HEK293 (cell line): ENCODE measurements around the gene CPHXL.

Experiments
- CTCF ChIA-PET: fragments of 350-600 bp; formaldehyde crosslinking; extraction: SDS; loops from one replicate; lab custom pipeline; 2021; ENCODE audit warnings: antibody characterized with exemption; lab: Yijun Ruan, JAX
- POLR2A ChIA-PET: fragments of 300-600 bp; formaldehyde crosslinking; extraction: SDS; loops from one replicate; lab custom pipeline; 2020; ENCODE audit warnings: antibody characterized with exemption, inconsistent platforms; lab: Yijun Ruan, JAX
- H3K27ac ChIP-seq: fragments of 200-500 bp; sonication (Bioruptor generic); 2 replicates; pipeline ENCODE4 v1.5.1; 2014; ENCODE audit warnings: low read depth, low read length, control low read depth, inconsistent platforms; ENCODE audit errors: extremely low read depth
- H3K36me3 ChIP-seq, 2 experiments: fragments of 200-500 bp in 1 of 2; sonication (Bioruptor generic) in 1 of 2; 1 replicate in 1 of 2; 2 replicates in 1 of 2; pipeline ENCODE4 v1.5.1; 2014 to 2017; ENCODE audit warnings: inconsistent platforms in 2 of 2, low read length in 2 of 2; ENCODE audit not compliant: control insufficient read depth in 2 of 2, insufficient read depth in 1 of 2
- H3K4me1 ChIP-seq: fragments of 200-500 bp; sonication (Bioruptor generic); 2 replicates; pipeline ENCODE4 v1.5.1; 2014; ENCODE audit warnings: mild to moderate bottlenecking, low read length, inconsistent platforms; ENCODE audit not compliant: control insufficient read depth, insufficient read depth
- H3K4me3 ChIP-seq: 2 replicates; pipeline ENCODE4 v1.5.1; 2011; ENCODE audit warnings: low read depth, mild to moderate bottlenecking, control low read depth, low read length, moderate library complexity
- H3K9me3 ChIP-seq: fragments of 200-500 bp; sonication (Bioruptor generic); 2 replicates; pipeline ENCODE4 v1.5.1; 2014; ENCODE audit warnings: low read depth, low read length, inconsistent platforms; ENCODE audit not compliant: control insufficient read depth, insufficient read depth
- GLIS1 ChIP-seq: fragments of 450-650 bp; formaldehyde crosslinking; IDR thresholded peaks from 2 replicates; pipeline ENCODE4 v1.5.1; 2016; ENCODE audit warnings: missing biosample characterization, missing genetic modification characterization
- HOXC10 ChIP-seq: sonication (generic); formaldehyde crosslinking; IDR thresholded peaks from 2 replicates; pipeline ENCODE4 v1.8.1; 2023; ENCODE audit warnings: mild to moderate bottlenecking, missing genetic modification reagents
- MEIS1 ChIP-seq: sonication (generic); formaldehyde crosslinking; IDR thresholded peaks from 2 replicates; pipeline ENCODE4 v1.8.1; 2022; ENCODE audit warnings: missing genetic modification reagents, mild to moderate bottlenecking, borderline replicate concordance
- REPIN1 ChIP-seq: fragments of 450-650 bp; formaldehyde crosslinking; IDR thresholded peaks from 2 replicates; pipeline ENCODE4 v1.5.1; 2017; ENCODE audit warnings: missing biosample characterization, missing genetic modification characterization, low read depth
- SCRT2 ChIP-seq: fragments of 450-650 bp; formaldehyde crosslinking; IDR thresholded peaks from 2 replicates; pipeline ENCODE4 v1.5.1; 2016; ENCODE audit warnings: missing biosample characterization, missing genetic modification characterization
- ZFP37 ChIP-seq: fragments of 450-650 bp; formaldehyde crosslinking; IDR thresholded peaks from 2 replicates; pipeline ENCODE4 v1.5.1; 2016; ENCODE audit warnings: missing biosample characterization, missing genetic modification characterization
- ZNF132 ChIP-seq: fragments of 450-650 bp; formaldehyde crosslinking; IDR thresholded peaks from 2 replicates; pipeline ENCODE4 v1.5.1; 2017; ENCODE audit warnings: missing biosample characterization, missing genetic modification characterization, borderline replicate concordance
- ZNF16 ChIP-seq: fragments of 450-650 bp; formaldehyde crosslinking; IDR thresholded peaks from 2 replicates; pipeline ENCODE4 v1.5.1; 2016; ENCODE audit warnings: low read depth, missing biosample characterization, missing genetic modification characterization
- ZNF174 ChIP-seq: fragments of 450-650 bp; formaldehyde crosslinking; IDR thresholded peaks from 2 replicates; pipeline ENCODE4 v1.5.0; 2017; ENCODE audit warnings: missing biosample characterization, mild to moderate bottlenecking, missing genetic modification characterization
- ZNF19 ChIP-seq: fragments of 450-650 bp; formaldehyde crosslinking; IDR thresholded peaks from 2 replicates; pipeline ENCODE4; 2016; ENCODE audit warnings: missing biosample characterization, missing genetic modification characterization, low read depth
- ZNF2 ChIP-seq: fragments of 450-650 bp; formaldehyde crosslinking; IDR thresholded peaks from 2 replicates; pipeline ENCODE4 v1.5.1; 2016; ENCODE audit warnings: missing biosample characterization, missing genetic modification characterization
- ZNF239 ChIP-seq: fragments of 450-650 bp; formaldehyde crosslinking; IDR thresholded peaks from 2 replicates; pipeline ENCODE4 v1.5.1; 2016; ENCODE audit warnings: missing biosample characterization, missing genetic modification characterization
- ZNF248 ChIP-seq: fragments of 450-650 bp; formaldehyde crosslinking; IDR thresholded peaks from 2 replicates; pipeline ENCODE4 v1.5.1; 2017; ENCODE audit warnings: missing biosample characterization, missing genetic modification characterization
- ZNF266 ChIP-seq: fragments of 450-650 bp; formaldehyde crosslinking; IDR thresholded peaks from 2 replicates; pipeline ENCODE4 v1.5.1; 2016; ENCODE audit warnings: missing biosample characterization, missing genetic modification characterization, low read depth
- ZNF391 ChIP-seq: fragments of 450-650 bp; formaldehyde crosslinking; IDR thresholded peaks from 2 replicates; pipeline ENCODE4 v1.5.1; 2016; ENCODE audit warnings: low read depth, missing biosample characterization, missing genetic modification characterization, borderline replicate concordance
- ZNF510 ChIP-seq: fragments of 450-650 bp; formaldehyde crosslinking; IDR thresholded peaks from 2 replicates; pipeline ENCODE4 v1.5.1; 2018; ENCODE audit warnings: mild to moderate bottlenecking, missing genetic modification characterization, missing biosample characterization; ENCODE audit not compliant: insufficient replicate concordance
- ZNF544 ChIP-seq: fragments of 450-650 bp; formaldehyde crosslinking; IDR thresholded peaks from 2 replicates; pipeline ENCODE4 v1.5.0; 2017; ENCODE audit warnings: missing biosample characterization, missing genetic modification characterization
- ZNF548 ChIP-seq: fragments of 450-650 bp; formaldehyde crosslinking; IDR thresholded peaks from 2 replicates; pipeline ENCODE4 v1.5.1; 2016; ENCODE audit warnings: missing biosample characterization, missing genetic modification characterization
- ZNF670 ChIP-seq: fragments of 450-650 bp; formaldehyde crosslinking; IDR thresholded peaks from 2 replicates; pipeline ENCODE4 v1.5.1; 2016; ENCODE audit warnings: missing biosample characterization, missing genetic modification characterization, low read depth
- ZNF707 ChIP-seq: fragments of 450-650 bp; formaldehyde crosslinking; IDR thresholded peaks from 2 replicates; pipeline ENCODE4 v1.5.1; 2016; ENCODE audit warnings: missing biosample characterization, missing genetic modification characterization
- ZNF747 ChIP-seq: fragments of 450-650 bp; formaldehyde crosslinking; IDR thresholded peaks from 2 replicates; pipeline ENCODE4 v1.5.1; 2016; ENCODE audit warnings: missing biosample characterization, missing genetic modification characterization
- ZNF837 ChIP-seq: fragments of 450-650 bp; formaldehyde crosslinking; IDR thresholded peaks from 2 replicates; pipeline ENCODE4 v1.5.1; 2016; ENCODE audit warnings: missing biosample characterization, missing genetic modification characterization
- ZNF843 ChIP-seq: fragments of 450-650 bp; formaldehyde crosslinking; IDR thresholded peaks from 2 replicates; pipeline ENCODE4 v1.5.1; 2016; ENCODE audit warnings: missing biosample characterization, missing genetic modification characterization
- TF ChIP-seq, protein P1 (sequence below): fragments of 450-650 bp; formaldehyde crosslinking; IDR thresholded peaks from 2 replicates; pipeline ENCODE4 v1.5.1; 2017; ENCODE audit warnings: missing biosample characterization, missing genetic modification characterization
- TF ChIP-seq, protein P2 (sequence below): fragments of 450-650 bp; formaldehyde crosslinking; IDR thresholded peaks from 2 replicates; pipeline ENCODE4 v1.5.1; 2016; ENCODE audit warnings: missing biosample characterization, missing genetic modification characterization
- TF ChIP-seq, protein P3 (sequence below): fragments of 450-650 bp; formaldehyde crosslinking; IDR thresholded peaks from 2 replicates; pipeline ENCODE4 v1.5.1; 2016; ENCODE audit warnings: missing biosample characterization, missing genetic modification characterization, borderline replicate concordance
- TF ChIP-seq, protein P4 (sequence below): fragments of 450-650 bp; formaldehyde crosslinking; IDR thresholded peaks from 2 replicates; pipeline ENCODE4 v1.5.1; 2016; ENCODE audit warnings: missing biosample characterization, missing genetic modification characterization

CPHXL gene

DNA sequence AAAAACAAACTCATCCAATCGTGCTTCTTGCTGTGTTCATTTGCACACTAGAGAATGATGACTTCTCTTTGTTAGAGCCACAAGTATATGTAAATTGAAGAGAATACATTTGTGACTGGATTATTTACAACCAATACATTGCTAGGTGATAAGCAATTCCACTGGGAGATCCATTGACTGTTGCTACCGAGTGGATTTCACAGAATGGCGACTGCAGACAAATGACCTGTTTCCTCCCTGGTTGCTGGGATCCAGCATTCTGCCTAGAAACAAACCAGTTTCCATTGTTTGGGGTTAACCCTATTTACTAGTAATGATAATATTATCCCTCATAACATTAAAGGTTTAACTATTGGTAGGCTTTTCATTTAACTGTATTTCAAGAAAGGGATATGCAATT, 36.9 kb upstream of the CPHXL start:
- ChIA-PET POLR2A (no interaction called here), CTCF (interaction anchor here (0.7 to 1.5 kb wide), 7 partner anchors 9 to 564 kb away, joined by 3 to 15 read pairs (median 3); no protein-coding TSS in a partner anchor)
- Histone ChIP-seq H3K27ac (no peak overlapping the region), H3K4me1 (no peaks in the 10 kb centered on the region), H3K36me3 (no peaks in the 10 kb centered on the region), H3K4me3 (no peak overlapping the region), H3K9me3 (no peaks in the 10 kb centered on the region)
- TF ChIP-seq ZNF747 (tag by site-specific recombination) = no peak
- TF ChIP-seq ZNF510 = no peak
- no peak for TF ChIP-seq ZNF544
- no peak for TF ChIP-seq ZNF174 (tag by site-specific recombination)
- no peak for TF ChIP-seq ZNF2 (tag by site-specific recombination)
- no peak for TF ChIP-seq ZNF707 (tag by site-specific recombination)
- no peak for TF ChIP-seq ZNF670 (tag by site-specific recombination)
- TF ChIP-seq ZNF132 = no peak
- no peak for TF ChIP-seq GLIS1
- TF ChIP-seq ZNF548 = no peak
- TF ChIP-seq, protein P1, sequence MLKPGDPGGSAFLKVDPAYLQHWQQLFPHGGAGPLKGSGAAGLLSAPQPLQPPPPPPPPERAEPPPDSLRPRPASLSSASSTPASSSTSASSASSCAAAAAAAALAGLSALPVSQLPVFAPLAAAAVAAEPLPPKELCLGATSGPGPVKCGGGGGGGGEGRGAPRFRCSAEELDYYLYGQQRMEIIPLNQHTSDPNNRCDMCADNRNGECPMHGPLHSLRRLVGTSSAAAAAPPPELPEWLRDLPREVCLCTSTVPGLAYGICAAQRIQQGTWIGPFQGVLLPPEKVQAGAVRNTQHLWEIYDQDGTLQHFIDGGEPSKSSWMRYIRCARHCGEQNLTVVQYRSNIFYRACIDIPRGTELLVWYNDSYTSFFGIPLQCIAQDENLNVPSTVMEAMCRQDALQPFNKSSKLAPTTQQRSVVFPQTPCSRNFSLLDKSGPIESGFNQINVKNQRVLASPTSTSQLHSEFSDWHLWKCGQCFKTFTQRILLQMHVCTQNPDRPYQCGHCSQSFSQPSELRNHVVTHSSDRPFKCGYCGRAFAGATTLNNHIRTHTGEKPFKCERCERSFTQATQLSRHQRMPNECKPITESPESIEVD (tag by site-specific recombination) = no peak
- TF ChIP-seq, protein P2, sequence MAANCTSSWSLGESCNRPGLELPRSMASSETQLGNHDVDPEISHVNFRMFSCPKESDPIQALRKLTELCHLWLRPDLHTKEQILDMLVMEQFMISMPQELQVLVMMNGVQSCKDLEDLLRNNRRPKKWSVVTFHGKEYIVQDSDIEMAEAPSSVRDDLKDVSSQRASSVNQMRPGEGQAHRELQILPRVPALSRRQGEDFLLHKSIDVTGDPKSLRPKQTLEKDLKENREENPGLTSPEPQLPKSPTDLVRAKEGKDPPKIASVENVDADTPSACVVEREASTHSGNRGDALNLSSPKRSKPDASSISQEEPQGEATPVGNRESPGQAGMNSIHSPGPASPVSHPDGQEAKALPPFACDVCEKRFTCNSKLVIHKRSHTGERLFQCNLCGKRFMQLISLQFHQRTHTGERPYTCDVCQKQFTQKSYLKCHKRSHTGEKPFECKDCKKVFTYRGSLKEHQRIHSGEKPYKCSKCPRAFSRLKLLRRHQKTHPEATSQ (tag by site-specific recombination) = no peak

DNA sequence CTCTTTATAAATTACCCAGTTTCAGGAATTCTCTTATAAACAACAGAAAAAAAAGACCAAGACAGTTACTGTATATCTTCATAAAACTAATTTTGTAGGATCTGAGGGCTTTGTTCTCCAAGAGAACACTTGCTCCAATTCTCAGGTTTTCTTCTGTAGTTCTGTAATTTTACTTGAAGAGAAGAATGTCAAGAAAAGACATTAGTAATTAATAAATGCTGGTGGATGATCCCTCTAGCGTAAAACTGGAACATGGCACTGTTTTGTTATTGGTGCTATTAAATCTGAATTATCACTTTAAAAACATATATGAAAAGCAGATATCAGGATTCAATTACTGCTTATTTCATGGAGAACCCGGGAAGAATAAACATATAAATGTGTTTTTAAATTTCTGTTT, 36.5 kb upstream of the CPHXL start:
- ChIA-PET CTCF (interaction anchor here (0.6 to 1.1 kb wide), 3 partner anchors 11 to 335 kb away, joined by 3 read pairs; partner anchors contain the start of gene ADAT1), POLR2A (no interaction called here)
- Histone ChIP-seq H3K4me3 (no peak overlapping the region), H3K4me1 (no peaks in the 10 kb centered on the region), H3K36me3 (no peaks in the 10 kb centered on the region), H3K9me3 (no peaks in the 10 kb centered on the region), H3K27ac (no peak overlapping the region)
- TF ChIP-seq ZNF266 (tag by site-specific recombination) (no peak), ZNF239 (tag by site-specific recombination) (no peak), SCRT2 (tag by site-specific recombination) (no peak), ZFP37 (tag by site-specific recombination) (no peak), ZNF391 (no peak), HOXC10 (CRISPR knock-in tag) (no peak), ZNF16 (tag by site-specific recombination) (no peak), ZNF837 (tag by site-specific recombination) (no peak), ZNF843 (no peak), REPIN1 (no peak), MEIS1 (no peak), ZNF19 (no peak), ZNF248 (tag by site-specific recombination) (no peak)
- TF ChIP-seq, protein P3, sequence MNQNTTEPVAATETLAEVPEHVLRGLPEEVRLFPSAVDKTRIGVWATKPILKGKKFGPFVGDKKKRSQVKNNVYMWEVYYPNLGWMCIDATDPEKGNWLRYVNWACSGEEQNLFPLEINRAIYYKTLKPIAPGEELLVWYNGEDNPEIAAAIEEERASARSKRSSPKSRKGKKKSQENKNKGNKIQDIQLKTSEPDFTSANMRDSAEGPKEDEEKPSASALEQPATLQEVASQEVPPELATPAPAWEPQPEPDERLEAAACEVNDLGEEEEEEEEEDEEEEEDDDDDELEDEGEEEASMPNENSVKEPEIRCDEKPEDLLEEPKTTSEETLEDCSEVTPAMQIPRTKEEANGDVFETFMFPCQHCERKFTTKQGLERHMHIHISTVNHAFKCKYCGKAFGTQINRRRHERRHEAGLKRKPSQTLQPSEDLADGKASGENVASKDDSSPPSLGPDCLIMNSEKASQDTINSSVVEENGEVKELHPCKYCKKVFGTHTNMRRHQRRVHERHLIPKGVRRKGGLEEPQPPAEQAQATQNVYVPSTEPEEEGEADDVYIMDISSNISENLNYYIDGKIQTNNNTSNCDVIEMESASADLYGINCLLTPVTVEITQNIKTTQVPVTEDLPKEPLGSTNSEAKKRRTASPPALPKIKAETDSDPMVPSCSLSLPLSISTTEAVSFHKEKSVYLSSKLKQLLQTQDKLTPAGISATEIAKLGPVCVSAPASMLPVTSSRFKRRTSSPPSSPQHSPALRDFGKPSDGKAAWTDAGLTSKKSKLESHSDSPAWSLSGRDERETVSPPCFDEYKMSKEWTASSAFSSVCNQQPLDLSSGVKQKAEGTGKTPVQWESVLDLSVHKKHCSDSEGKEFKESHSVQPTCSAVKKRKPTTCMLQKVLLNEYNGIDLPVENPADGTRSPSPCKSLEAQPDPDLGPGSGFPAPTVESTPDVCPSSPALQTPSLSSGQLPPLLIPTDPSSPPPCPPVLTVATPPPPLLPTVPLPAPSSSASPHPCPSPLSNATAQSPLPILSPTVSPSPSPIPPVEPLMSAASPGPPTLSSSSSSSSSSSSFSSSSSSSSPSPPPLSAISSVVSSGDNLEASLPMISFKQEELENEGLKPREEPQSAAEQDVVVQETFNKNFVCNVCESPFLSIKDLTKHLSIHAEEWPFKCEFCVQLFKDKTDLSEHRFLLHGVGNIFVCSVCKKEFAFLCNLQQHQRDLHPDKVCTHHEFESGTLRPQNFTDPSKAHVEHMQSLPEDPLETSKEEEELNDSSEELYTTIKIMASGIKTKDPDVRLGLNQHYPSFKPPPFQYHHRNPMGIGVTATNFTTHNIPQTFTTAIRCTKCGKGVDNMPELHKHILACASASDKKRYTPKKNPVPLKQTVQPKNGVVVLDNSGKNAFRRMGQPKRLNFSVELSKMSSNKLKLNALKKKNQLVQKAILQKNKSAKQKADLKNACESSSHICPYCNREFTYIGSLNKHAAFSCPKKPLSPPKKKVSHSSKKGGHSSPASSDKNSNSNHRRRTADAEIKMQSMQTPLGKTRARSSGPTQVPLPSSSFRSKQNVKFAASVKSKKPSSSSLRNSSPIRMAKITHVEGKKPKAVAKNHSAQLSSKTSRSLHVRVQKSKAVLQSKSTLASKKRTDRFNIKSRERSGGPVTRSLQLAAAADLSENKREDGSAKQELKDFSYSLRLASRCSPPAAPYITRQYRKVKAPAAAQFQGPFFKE = no peak
- TF ChIP-seq, protein P4, sequence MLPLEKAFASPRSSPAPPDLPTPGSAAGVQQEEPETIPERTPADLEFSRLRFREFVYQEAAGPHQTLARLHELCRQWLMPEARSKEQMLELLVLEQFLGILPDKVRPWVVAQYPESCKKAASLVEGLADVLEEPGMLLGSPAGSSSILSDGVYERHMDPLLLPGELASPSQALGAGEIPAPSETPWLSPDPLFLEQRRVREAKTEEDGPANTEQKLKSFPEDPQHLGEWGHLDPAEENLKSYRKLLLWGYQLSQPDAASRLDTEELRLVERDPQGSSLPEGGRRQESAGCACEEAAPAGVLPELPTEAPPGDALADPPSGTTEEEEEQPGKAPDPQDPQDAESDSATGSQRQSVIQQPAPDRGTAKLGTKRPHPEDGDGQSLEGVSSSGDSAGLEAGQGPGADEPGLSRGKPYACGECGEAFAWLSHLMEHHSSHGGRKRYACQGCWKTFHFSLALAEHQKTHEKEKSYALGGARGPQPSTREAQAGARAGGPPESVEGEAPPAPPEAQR = no peak
